Ectodermal cell (in vitro differentiated cells): ENCODE data around the gene PTPRG.

ENCODE experiments used
- H3K27ac ChIP-seq: 2 replicates; pipeline ENCODE4 v1.7.0; 2013; ENCODE audit warnings: mild to moderate bottlenecking, low read depth, low read length; ENCODE audit not compliant: insufficient read depth, poor library complexity, severe bottlenecking
- H3K27me3 ChIP-seq: 2 replicates; pipeline ENCODE4 v1.7.0; 2013; ENCODE audit warnings: mild to moderate bottlenecking, low read length; ENCODE audit not compliant: insufficient read depth, control insufficient read depth, poor library complexity, severe bottlenecking
- H3K36me3 ChIP-seq: one replicate; pipeline ENCODE4 v1.7.0; 2013; ENCODE audit warnings: low read length; ENCODE audit not compliant: control insufficient read depth, insufficient read depth
- H3K4me1 ChIP-seq: one replicate; pipeline ENCODE4 v1.7.0; 2013; ENCODE audit warnings: low read length; ENCODE audit not compliant: control insufficient read depth, insufficient read depth
- H3K4me3 ChIP-seq: 2 replicates; pipeline ENCODE4 v1.7.0; 2013; ENCODE audit warnings: low read depth, low read length, control low read depth; ENCODE audit not compliant: insufficient read depth
- H3K9me3 ChIP-seq: 2 replicates; pipeline ENCODE4 v1.7.0; 2013; ENCODE audit warnings: mild to moderate bottlenecking, low read length, moderate library complexity; ENCODE audit not compliant: control insufficient read depth
- WGBS, 2 experiments: methylation state at CpG; one replicate each; pipeline ENCODE4 v1.1.7; 2013; ENCODE audit warnings: missing lambda C conversion rate in 2 of 2; 5-methylcytosine and 5-hydroxymethylcytosine counted together

PTPRG gene

DNA sequence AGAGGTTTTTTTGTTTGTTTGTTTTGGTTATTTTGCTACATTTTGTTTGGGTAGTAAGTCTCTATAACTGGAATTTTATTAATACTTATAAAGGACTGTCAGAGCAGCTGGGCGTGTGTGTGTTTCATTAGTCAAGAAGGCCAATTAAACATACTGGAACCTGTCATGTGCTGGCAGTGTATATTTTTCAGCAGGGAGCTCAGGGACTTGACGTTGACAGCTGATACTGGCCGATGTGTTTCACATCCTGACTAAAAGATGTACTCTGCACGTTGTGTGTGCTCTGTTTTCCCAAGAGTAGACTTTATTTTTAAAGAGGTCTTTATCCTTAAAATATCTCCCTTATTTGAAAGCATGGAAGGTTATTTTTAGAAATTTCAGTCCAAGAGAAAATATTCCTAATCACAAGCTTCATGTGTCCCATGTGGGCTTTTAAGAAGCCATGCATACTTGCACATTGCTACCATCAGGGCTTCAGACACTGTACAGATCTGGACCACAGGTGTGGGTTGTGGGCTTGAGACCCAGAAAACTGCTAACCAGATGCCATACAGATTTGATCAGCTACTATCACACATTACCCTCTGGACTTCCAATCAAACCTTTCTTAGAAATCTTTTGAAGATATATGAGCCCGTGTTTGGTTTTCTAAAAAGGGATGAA is 676.0 kb downstream of the PTPRG start:
- H3K27me3 ChIP-seq, result no peaks in the 10 kb centered on the region
- 95 to 98% methylated on average over 5 of the region's 5 CpGs for WGBS, 2 experiments
- no peak overlapping the region for H3K4me3 ChIP-seq
- no peak overlapping the region for H3K27ac ChIP-seq
- no peaks in the 10 kb centered on the region for H3K36me3 ChIP-seq
- H3K9me3 ChIP-seq, result no peaks in the 10 kb centered on the region
- peaks cover 19% of the 10 kb centered on the region for H3K4me1 ChIP-seq

DNA sequence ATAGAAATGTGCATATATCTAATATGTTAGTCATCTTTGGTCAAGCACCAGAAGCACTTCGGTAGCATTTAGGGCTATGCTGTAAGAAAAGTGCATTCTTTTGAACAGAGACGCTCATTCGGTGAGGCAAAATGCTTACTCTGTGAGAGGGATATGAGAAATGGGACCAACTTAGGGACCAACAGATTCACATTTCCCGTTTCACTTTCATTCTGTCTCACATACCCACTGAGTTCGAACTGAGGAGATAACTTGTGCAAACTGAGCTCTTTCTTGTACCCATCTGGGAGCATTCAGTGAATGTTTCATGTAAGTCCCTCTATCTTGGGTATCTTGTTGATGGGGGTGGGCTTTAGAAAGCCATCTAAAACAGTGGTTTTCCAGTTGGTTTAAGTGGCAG is 676.6 kb downstream of the PTPRG start:
- Histone ChIP-seq H3K27me3 (no peaks in the 10 kb centered on the region), H3K9me3 (no peaks in the 10 kb centered on the region), H3K4me1 (peaks cover 20% of the 10 kb centered on the region), H3K4me3 (no peak overlapping the region), H3K27ac (no peak overlapping the region), H3K36me3 (no peaks in the 10 kb centered on the region)
- 96% methylated on average over 5 of the region's 5 CpGs for WGBS, 2 experiments

DNA sequence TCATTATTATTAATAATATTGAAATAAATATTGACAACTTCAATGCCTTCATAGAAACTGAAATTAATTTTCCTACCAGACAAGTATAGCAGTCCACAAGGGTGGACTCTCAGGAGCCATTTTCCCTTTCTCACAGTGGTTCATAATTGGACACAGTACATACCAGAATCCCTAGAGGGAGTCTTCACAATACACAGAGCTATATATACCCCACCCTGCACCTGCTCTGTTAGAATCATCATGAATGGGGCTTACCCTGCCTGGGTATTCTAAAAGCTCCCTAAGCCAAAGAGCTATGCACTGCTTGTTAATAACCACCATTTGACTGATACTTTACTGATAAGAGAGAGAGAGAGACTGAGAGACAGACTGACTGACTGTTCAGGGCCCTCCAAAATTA is 677.1 kb downstream of the PTPRG start:
- Histone ChIP-seq H3K4me3 (no peak overlapping the region), H3K4me1 (peaks cover 16% of the 10 kb centered on the region), H3K36me3 (no peaks in the 10 kb centered on the region), H3K27me3 (no peaks in the 10 kb centered on the region), H3K9me3 (no peaks in the 10 kb centered on the region), H3K27ac (no peak overlapping the region)

DNA sequence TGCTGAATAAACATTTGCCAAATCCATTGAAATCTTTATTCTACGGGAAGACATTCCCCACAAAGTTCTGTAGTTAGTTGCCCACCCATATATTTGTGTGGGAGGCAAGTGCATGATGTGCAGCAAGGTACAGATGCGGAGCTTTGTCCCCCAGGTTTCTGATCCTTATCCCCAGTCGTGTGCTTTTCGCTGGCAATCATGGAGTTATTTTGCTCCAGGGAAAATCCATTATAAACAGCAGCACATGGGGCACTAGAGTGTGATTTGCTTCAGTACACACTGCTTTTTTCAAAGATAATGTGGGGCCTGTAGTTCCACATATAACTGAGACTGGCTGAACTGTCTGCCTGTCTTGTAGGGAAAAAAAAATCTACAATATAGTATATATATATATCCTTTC is 679.9 kb downstream of the PTPRG start:
- Histone ChIP-seq H3K4me1 (peaks cover 13% of the 10 kb centered on the region), H3K27me3 (no peaks in the 10 kb centered on the region), H3K9me3 (no peaks in the 10 kb centered on the region), H3K4me3 (no peak overlapping the region), H3K27ac (no peak overlapping the region), H3K36me3 (no peaks in the 10 kb centered on the region)
- WGBS, 2 experiments, result 86 to 94% methylated on average over 4 of the region's 4 CpGs

DNA sequence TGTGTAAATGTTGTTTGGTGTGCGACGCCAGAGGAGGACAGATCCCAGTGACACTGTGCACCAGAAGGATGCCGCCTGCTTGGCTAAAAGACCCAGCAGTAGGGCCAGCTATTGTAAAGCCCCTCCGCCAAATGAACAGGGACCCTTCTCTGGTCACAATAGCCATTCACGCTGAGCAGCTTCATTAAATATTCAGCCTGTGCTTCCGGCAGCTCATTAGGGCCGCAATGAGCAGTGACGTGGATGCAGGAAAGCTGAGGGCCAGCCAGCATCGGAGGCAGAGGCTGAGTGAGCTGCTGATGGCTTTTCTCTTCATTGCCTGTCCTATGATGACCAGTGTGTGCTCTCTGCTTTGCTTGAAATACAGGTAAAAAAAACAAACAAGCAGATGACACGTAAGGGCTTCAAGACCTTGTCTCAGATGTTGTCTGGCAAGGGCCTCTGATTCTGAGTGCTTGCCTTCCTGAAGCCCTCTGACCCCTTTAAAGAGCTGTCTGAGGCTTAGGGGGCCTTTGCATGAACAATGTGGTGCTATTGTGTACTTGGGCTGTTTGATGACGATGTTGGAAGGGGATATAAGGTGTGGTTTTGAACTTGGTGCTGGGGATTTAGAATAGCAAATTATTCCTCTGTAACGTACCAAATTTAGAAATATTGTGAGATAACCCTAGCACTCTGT is 681.6 kb downstream of the PTPRG start:
- no peaks in the 10 kb centered on the region for H3K27me3 ChIP-seq
- H3K27ac ChIP-seq, result peak overlapping the region; percentile 11
- H3K4me1 ChIP-seq, result peaks cover 13% of the 10 kb centered on the region
- no peaks in the 10 kb centered on the region for H3K36me3 ChIP-seq
- H3K4me3 ChIP-seq, result no peak overlapping the region
- no peaks in the 10 kb centered on the region for H3K9me3 ChIP-seq
- 23 to 24% methylated on average over 12 of the region's 12 CpGs for WGBS, 2 experiments

DNA sequence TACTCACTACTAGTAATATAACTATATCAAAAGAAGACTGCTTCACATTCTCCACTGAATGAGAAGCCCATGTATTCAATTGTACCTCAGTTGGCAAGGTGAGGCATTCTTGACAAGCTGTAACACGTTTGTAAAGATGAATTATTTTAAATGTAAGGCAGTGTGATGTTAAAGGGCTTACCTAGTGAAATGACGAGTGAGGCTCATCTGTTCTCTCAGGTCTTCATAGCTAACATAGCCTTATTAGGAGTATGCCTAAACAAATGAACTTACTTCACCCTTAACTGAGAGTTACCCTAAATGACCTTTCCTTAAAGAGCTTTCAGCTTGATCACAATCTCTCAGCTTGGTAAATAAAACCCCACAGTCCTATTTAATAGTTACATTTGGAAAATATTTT is 684.7 kb downstream of the PTPRG start:
- no peak overlapping the region for H3K4me3 ChIP-seq
- H3K27ac ChIP-seq, result no peak overlapping the region
- no peaks in the 10 kb centered on the region for H3K36me3 ChIP-seq
- no peaks in the 10 kb centered on the region for H3K27me3 ChIP-seq
- WGBS, 2 experiments, result 65 to 69% methylated on average over 2 of the region's 2 CpGs
- H3K4me1 ChIP-seq, result peaks cover 10% of the 10 kb centered on the region
- no peaks in the 10 kb centered on the region for H3K9me3 ChIP-seq

DNA sequence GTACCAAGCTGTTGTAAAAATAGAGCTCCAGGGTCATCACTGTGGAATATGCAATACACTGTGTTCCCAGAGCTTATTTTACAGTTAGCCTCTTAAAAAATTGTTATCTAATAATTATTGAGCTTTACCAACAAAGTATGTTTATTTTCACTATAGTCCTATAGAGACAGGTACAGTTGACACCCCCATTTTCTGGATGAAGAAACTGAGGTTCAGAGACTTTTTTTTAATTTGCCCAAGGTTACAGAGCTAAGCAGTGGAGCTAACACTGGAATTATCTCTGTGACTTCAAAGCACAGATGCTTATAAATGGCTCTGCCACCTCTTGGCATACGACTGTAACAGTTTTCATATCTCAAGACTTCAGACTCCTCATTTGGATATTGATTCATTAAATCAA is 685.6 kb downstream of the PTPRG start:
- 84 to 88% methylated on average over 1 of the region's 1 CpG for WGBS, 2 experiments
- no peaks in the 10 kb centered on the region for H3K27me3 ChIP-seq

DNA sequence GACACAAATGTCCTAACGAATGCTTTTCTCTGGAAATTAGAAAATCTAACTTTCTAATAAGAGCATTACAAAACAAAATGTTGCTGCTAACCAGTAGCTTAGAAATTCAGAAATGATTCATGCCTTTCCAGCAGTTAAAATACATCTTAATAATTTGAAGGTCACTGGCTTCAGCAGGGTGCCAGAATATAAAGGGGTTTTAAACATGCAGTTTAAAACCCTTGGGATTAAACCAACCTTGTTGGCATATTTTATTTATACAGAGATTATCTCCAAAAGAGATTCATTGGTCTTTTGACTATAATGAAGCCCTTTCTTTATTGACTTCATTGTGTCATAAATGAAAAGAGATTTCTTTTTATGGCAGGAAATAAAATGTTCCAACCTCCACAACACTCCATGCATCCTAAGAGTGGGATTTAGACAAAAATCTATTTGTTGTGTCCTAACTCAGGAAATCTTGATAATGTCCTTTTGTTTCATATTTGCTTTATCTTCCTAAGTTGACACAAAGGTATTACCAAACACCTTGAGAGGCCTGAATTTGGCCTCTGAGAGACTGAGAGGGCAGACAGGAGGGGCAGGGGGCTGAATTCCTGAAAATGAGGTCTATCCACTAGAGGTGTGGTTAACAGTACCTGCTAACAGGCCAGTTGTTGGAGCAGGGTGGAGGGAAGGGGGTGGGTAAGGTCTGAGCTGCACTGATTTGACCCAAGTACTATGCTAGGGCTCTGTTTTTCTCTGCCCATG is 687.5 kb downstream of the PTPRG start:
- Histone ChIP-seq H3K9me3 (no peaks in the 10 kb centered on the region), H3K27me3 (no peaks in the 10 kb centered on the region), H3K36me3 (no peaks in the 10 kb centered on the region), H3K4me1 (no peaks in the 10 kb centered on the region), H3K27ac (no peak overlapping the region), H3K4me3 (no peak overlapping the region)
- WGBS, 2 experiments, result 90 to 95% methylated on average over 1 of the region's 1 CpG

More for the DNA sequence above, 685.6 kb downstream of the PTPRG start:
- Histone ChIP-seq H3K36me3 (no peaks in the 10 kb centered on the region), H3K9me3 (no peaks in the 10 kb centered on the region), H3K27ac (no peak overlapping the region), H3K4me3 (no peak overlapping the region), H3K4me1 (peaks cover 8% of the 10 kb centered on the region)

DNA sequence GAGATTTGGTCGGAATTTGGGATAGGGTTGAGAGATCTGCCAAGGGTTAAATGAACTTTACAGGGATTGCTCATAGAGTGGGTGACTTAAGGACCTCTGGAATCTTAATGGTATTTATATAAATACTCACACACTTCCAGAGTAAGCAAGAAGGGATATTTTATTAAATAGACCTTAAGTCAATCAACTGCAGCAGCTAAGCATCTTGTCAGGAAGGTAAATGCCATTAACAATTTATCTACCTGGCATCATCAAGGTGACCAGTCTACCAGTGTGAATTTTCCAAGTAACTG is 688.1 kb downstream of the PTPRG start:
- no peaks in the 10 kb centered on the region for H3K27me3 ChIP-seq

DNA sequence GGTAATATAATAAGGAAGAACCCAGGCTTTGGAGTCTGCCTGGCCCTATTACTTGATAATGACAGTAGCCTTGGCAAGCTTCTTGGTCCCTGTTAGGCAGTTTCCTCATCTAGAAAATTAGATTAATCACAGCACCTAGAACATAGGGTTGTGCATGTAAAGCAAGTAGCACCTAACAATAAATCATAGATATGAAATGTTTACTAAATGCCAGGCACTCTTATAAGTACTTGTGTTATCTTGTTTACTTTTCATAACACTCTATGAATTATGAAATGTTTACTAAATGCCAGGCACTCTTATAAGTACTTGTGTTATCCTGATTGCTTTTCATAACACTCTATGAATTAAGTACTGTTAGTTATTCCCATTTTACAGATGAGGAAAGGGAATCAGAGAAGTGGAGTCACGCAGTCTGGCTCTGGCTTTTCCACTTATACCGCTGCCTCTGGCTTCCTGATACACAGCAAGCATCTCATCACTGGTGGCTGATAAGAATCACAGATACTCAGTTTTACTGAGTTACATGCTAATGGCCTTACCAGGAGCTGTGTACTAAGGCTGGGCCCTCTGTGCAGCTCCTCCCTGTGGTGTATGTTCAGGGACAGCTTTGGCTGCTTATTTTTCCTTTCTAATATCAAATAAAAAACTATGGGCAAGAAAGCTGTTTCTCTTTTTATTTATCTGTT is 688.6 kb downstream of the PTPRG start:
- H3K27ac ChIP-seq, result no peak overlapping the region
- H3K9me3 ChIP-seq, result no peaks in the 10 kb centered on the region
- 92 to 99% methylated on average over 2 of the region's 2 CpGs for WGBS, 2 experiments
- no peak overlapping the region for H3K4me3 ChIP-seq
- H3K4me1 ChIP-seq, result no peaks in the 10 kb centered on the region
- H3K36me3 ChIP-seq, result no peaks in the 10 kb centered on the region
- H3K27me3 ChIP-seq, result no peaks in the 10 kb centered on the region

More for the DNA sequence above, 688.1 kb downstream of the PTPRG start:
- no peaks in the 10 kb centered on the region for H3K36me3 ChIP-seq
- 95 to 100% methylated on average over 1 of the region's 1 CpG for WGBS, 2 experiments
- no peak overlapping the region for H3K27ac ChIP-seq
- no peak overlapping the region for H3K4me3 ChIP-seq
- no peaks in the 10 kb centered on the region for H3K4me1 ChIP-seq
- H3K9me3 ChIP-seq, result no peaks in the 10 kb centered on the region
